GM21723 (cell line): ENCODE measurements around the gene TMEM253.

ENCODE experiments used
- ATAC-seq: cut with Tn5 transposase; IDR thresholded peaks from one replicate; pipeline ENCODE4 v1.9.1; 2021; ENCODE audit warnings: mild to moderate bottlenecking, moderate library complexity; ENCODE audit not compliant: unreplicated experiment

Gene TMEM253

GRCh38 chr14:21103710-21104447, 3.0 kb downstream of the TMEM253 start:
- ATAC-seq, result peak; percentile 88

GRCh38 chr14:21104448-21105060, 3.7 kb downstream of the TMEM253 start:
- ATAC-seq, result peak; percentile 53

GRCh38 chr14:21105095-21105494, 4.2 kb downstream of the TMEM253 start:
- no peak for ATAC-seq

- ATAC-seq, result no peak
Measured at GRCh38 chr14:21106176-21106497, 5.3 kb downstream of the TMEM253 start.

- ATAC-seq, result no peak
Measured at GRCh38 chr14:21106498-21107282, 5.8 kb downstream of the TMEM253 start.

GRCh38 chr14:21107283-21107800, 6.5 kb downstream of the TMEM253 start:
- ATAC-seq, result no peak

GRCh38 chr14:21108791-21109190, 7.9 kb downstream of the TMEM253 start:
- ATAC-seq, result no peak

GRCh38 chr14:21109377-21110138, 8.7 kb downstream of the TMEM253 start:
- peak; percentile 54 for ATAC-seq

- no peak for ATAC-seq
Measured at GRCh38 chr14:21112255-21112654, 11.4 kb downstream of the TMEM253 start.

- ATAC-seq, result no peak
Measured at GRCh38 chr14:21113369-21113768, 12.5 kb downstream of the TMEM253 start.

GRCh38 chr14:21118933-21119332, 18.1 kb downstream of the TMEM253 start:
- no peak for ATAC-seq

GRCh38 chr14:21120686-21121085, 19.8 kb downstream of the TMEM253 start:
- ATAC-seq, result no peak

- ATAC-seq, result no peak
Measured at GRCh38 chr14:21121122-21121521, 20.3 kb downstream of the TMEM253 start.

GRCh38 chr14:21123429-21123828, 22.6 kb downstream of the TMEM253 start:
- no peak for ATAC-seq

GRCh38 chr14:21133901-21134300, 33.0 kb downstream of the TMEM253 start:
- no peak for ATAC-seq

GRCh38 chr14:21136024-21136423, 35.2 kb downstream of the TMEM253 start:
- ATAC-seq, result no peak

- no peak for ATAC-seq
Measured at GRCh38 chr14:21142357-21142756, 41.5 kb downstream of the TMEM253 start.

GRCh38 chr14:21145437-21145836, 44.6 kb downstream of the TMEM253 start:
- ATAC-seq, result no peak

- no peak for ATAC-seq
Measured at GRCh38 chr14:21149641-21150367, 48.9 kb downstream of the TMEM253 start.
